ENCODE results near the gene TRABD2A.
"Not testable (repeated sequence)": the region's sequence is repeated elsewhere in the genome, so short reads cannot be mapped to it uniquely, and the experiment has no call there.

The TRABD2A gene, protein sequence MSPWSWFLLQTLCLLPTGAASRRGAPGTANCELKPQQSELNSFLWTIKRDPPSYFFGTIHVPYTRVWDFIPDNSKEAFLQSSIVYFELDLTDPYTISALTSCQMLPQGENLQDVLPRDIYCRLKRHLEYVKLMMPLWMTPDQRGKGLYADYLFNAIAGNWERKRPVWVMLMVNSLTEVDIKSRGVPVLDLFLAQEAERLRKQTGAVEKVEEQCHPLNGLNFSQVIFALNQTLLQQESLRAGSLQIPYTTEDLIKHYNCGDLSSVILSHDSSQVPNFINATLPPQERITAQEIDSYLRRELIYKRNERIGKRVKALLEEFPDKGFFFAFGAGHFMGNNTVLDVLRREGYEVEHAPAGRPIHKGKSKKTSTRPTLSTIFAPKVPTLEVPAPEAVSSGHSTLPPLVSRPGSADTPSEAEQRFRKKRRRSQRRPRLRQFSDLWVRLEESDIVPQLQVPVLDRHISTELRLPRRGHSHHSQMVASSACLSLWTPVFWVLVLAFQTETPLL

DNA sequence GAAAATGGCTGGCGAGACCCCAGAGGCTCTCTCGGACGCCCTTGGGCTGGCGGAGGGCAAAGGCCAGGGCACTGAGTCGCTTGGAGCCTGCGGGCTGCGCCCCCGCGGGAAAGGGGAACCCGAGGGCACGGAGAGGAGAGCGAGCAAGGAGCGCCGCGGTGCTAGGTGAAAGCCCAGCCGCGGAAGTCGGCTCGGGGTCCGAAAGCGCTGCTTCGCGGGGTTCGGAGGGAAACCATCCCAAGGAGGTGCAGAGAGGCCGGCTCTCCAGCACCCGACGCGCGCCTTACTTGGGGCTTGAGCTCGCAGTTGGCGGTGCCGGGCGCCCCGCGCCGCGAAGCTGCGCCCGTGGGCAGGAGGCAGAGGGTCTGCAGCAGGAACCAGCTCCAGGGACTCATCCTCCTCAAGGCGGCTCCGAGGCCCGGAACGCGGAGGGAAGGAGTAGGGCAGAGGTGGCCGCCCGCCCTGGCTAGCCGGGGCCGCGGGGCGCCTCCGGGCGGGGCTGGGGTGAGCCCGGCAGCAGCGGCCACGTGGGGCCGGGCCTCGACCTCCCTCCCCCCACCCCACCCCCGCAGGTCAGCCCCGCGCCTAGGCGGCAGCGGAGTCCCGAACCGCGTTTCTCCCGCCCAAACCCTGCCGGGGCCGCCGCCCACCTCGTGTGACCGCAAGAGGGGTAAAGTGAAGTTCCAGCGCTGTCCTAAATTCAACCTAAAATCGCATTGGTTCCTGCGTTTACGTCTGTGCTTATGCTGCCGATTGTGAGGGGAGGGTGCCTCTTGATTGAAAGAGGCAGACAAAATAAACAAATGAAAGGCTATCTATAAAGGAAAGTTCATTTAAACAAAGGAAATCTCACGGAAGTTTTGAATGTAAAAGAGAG is at the start of gene TRABD2A:
Gene TRABD2A (minus strand): TSS at position 440 of the 877 bp plus-strand sequence. CDS start 45 bp downstream, at position 395.
- DNase-seq (ENCODE audit: low read depth), result no peak

DNA sequence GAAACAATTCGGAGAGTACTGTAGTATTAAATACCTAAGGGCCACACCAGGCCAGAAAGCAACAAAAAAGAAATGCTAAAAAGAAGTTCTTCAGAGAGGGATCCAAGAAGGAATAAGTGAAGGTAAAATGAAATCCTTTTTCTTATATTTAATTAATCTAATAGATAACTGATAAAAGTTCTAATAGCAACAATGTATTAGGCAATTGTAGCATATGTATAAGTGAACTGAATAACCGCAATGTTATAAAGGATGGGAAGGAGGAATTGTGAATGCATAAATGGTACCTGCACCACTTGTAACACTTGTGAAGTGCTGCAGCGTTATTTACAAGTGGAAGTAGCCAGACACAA is 46.4 kb upstream of the TRABD2A start:
- no peak for DNase-seq (ENCODE audit: low read depth)

DNA sequence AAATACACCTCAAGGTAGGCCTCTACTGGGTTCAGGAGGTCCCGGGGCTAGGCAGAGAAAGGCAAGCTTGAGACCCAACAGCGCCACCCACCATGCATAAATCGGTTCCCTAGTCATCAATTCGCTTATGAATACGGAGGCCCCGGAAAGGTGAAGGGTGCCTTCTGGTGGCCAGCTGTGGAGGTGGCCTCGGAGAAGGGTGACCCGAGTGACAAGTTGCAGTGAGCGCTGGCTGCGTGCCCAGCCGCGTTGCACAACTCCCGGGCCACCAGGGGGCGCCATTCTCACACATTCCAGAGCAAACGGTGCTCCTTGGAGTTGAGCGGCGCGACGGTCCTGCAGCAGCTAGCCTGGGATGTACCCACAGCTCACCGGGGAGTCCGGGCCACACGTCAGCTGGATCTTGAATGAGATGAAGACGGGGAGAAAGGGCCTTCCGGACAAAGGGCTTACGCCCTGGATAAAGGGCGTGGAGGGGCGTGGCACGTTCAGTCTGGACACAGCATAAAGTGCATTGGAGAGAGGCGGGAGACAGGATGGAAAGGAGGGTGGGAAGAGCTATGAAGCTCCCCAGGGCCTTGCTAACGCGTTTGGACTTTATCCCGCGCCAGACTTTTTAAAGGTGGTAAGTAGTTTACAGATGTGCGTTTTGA is 45.0 kb upstream of the TRABD2A start:
- peak; percentile 99 for DNase-seq (ENCODE audit: low read depth)

DNA sequence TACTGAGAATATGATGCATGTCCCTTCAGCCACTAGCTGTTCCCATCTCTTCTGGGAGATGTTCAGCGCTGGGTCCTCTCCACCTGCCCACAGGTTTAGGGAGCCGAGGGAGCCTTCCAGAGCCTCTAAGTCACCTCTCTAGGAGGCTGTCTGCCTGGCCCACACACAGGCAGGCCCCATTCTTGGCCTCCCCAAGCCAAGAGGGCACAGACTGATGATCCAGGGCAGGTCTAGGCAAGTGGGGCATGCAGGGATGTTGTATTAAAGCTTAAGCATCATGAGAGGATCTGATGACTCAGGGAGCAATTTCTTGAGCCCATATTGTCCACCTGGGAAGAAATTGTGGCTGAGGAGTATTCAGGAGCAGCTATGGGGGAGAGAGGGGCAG is 44.4 kb upstream of the TRABD2A start:
- DNase-seq (ENCODE audit: low read depth), result no peak

DNA sequence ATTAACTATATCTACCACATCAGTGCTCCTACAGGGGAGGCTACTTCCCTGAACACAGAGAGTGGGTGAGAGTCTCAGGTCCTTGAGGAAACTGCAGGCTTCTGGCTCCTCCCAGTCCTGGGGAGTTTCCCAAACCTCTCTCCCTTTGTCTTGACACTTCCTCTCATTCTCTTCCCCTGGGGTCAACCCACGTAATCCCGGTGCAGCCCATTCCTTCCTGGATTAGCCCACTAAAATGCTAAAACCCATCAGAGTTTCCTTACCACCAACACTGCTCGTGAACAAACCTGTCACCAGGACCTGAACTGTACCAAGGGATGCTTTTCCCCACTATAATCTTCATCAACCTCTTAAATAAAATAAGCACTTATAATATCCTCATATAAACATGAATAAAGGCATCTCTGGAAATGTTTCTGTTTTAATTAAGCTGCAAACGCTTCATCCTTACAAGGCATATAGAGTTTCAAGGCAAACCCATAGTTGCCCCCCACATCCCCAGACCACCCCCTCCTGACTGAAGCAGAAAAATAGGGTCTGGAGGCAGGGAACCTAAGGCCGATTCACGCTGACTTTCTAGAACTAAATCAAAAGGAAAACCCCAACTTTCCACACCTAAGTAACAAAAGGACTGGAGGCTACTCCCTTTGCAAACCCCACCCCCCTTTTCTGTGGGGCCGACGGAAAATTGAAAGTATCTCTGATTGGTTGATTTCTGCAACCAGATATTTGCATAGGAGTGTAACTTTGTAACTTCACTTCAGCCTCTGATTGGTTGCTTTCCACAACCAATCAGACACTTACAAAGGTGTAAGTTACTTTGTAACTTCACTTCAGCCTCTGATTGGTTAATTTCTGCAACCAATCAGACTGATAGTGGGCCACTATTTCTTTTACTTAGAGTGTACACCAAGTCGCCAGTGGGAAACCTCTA is 43.6 kb upstream of the TRABD2A start:
- no peak for DNase-seq (ENCODE audit: low read depth)

DNA sequence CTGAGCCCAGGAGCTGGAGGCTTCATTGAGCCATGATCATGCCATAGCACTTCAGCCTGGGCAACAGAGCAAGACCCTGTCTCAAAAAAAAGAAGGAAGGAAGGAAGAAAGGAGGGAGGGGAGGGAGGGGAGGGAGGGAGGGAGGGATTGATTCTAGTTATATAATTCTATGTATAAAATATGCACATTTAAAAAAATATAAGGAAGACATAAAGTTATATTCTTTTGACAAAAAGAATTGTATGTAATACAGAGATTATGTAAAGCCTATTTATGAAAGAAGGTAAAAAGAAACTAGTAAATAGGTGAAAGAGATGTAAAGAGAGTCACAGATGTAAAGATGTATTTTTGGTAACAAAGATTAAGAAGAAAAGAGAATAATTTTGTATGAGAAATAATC is 42.1 kb upstream of the TRABD2A start:
- no peak for DNase-seq (ENCODE audit: low read depth)

DNA sequence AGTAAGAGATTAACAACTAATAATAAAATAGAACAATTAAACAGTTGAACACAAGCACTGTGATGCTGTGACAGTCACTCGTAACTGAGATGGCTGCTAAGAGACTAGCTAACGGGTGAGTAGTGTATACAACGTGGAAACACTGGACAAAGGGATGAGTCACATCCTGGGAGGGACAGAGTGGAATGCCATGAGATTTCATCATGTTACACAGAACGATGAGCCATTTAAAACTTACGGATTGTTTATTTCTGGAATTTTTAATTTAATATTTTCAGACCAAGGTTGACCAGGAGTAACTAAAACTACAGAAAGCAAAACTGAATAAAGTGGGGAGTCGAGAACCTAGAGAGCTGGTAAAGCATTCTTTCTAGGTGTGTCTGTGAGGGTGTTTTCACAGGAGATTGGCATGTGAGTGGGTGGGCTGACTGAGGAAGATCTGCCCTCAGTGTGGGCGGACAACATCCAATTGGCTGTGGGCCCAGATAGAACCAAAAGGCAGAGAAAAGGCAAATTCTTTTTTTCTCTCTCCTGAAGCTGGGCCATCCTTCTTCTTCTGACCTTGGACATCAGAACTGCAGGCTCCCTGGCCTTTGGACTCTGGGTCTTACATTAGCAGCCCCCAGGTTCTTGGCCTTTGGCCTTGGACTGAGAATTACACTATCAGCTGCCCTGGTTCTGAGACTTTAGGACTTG is 39.1 kb upstream of the TRABD2A start:
- no peak for DNase-seq (ENCODE audit: low read depth)

DNA sequence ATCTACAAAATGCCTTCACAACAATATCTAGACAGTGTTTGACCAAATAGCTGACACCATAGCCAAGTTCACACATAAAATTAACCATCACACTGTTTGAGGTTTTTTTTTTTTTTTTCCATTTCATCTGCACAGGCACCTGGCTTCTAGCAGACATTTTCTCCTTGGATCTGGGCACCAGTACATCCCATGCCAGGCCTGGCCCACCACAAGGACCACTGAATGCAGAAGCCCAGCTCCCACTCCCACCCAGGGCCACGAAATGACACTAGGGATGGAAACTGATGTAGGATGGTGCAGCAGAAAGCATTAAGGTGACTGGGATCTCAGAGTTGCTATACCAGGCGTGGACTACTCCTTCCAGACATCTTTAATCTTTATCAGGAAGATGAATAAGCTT is 37.5 kb upstream of the TRABD2A start:
- no peak for DNase-seq (ENCODE audit: low read depth)

DNA sequence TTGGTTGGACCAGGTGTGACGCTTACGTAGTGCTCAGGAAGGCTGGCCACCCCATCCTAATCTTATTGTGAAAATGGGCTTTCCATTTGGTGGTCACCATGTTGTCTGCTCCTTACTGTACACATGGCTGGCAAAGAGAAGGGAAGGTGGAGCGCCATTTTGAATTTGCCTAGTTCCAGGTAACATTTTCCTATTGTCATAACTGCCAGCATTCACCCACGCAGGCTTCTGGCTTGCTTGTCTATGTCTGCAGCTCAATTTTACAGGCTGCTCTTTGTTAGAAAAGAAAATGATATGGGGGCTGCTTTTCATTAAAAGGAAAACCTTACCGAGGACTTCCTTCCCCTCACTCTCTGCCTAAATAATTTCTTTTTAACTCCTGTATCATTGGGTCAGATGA is 36.9 kb upstream of the TRABD2A start:
- DNase-seq (ENCODE audit: low read depth), result not testable (repeated sequence)

DNA sequence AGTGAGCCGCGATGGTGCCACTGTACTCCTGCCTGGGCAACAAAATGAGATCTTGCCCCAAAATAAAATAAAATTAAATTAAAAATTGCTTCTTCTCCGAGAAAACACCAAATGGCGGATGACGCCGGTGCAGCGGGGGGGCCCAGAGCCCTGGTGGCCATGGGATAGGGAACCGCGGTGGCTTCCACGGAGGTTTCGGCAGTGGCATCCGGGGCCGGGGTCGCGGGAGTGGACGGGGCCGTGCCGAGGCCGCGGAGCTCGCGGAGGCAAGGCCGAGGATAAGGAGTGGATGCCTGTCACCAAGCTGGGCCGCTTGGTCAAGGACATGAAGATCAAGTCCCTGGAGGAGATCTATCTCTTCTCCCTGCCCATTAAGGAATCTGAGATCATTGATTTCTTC is 34.8 kb upstream of the TRABD2A start:
- DNase-seq (ENCODE audit: low read depth), result not testable (repeated sequence)

DNA sequence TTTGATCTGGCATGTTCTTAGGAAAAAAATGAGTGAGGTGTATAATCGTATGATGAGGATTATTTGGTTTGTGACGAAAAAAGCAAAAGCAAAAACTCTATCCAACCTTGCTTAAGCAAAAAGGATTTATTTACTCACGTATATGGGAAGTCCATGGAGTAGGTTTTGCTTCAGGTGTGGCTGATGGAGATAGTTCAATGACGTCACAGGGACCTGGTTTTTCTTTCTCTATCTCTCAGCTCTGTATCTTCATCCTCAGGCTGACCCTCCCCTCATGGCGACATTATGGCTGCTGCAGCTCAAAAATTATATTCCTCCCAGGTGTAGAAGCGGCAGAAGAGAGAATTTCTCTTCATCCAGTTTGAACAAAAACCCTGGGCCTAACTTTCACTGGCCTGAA is 33.5 kb upstream of the TRABD2A start:
- DNase-seq (ENCODE audit: low read depth), result no peak

DNA sequence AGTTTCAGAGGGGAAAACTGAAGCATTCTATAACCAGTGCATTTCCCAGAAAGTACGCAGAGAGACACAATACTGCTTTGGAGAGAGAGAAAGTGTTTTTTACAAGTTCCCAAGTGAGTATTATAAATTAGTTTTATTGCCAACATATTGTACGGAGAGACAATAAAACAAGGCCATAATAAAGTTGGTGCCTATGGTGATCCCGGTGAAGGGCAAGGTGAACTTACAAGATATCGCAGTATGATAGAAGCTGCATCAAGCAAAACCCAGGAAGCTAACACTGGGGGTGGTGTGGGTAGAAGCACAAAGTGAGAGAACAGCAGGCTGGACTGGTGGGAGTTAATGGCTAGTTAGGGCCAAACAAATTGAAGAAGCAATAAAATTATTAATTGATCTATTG is 32.1 kb upstream of the TRABD2A start:
- no peak for DNase-seq (ENCODE audit: low read depth)

DNA sequence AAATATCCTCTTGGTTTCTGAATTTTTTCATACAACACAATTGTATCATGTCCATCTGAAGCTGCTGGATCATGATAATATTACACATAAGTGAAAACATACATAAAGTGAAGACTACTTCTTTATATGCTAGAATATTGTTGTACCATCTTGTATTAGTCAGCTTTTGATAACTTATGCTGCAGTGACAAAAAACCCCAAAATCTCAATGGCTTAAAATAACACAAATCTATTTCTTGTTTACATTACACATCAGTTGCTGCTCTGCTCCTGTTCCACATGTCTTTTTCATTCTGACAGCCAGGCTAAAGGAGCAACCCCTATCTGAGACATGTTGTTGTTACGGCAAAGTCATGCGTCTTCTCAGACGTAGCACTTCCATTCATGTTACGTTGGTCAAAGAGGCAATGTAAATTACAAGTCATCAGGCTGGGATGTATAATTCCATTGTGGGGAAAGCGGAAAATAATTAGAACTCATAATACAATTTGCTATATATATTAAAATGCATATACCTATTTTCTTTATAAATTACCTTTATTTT is 30.3 kb upstream of the TRABD2A start:
- no peak for DNase-seq (ENCODE audit: low read depth)

DNA sequence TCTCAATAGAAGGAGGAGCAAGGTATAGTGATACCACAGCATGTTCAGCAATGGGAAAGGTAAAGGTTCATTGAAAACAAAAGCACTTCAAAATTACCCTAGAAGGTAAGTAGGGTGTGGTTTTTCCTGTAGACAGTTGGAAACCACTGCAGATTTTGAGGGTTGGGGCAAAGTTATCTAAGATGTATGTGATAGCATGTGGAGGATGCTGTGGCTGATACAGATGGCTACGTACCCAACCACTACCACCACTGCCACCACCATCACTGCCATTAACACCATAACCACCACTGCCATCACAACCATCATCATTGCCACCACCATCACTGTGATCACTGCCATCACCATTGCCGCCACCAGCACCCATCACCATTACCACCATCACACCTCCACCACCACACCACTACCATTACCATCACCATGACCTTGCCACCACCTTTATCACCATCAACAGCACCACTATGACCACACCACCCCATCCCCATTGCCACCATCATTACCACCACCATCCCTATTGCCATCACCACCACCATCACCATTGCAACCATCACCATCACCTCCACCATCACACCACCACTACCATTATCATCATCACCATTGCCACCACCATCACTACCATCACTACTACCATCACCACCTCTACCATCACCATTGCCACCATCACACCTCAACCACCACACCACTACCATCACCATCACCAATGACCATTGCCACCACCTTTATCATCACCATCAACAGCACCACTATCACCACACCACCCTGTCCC is 28.2 kb upstream of the TRABD2A start:
- no peak for DNase-seq (ENCODE audit: low read depth)

DNA sequence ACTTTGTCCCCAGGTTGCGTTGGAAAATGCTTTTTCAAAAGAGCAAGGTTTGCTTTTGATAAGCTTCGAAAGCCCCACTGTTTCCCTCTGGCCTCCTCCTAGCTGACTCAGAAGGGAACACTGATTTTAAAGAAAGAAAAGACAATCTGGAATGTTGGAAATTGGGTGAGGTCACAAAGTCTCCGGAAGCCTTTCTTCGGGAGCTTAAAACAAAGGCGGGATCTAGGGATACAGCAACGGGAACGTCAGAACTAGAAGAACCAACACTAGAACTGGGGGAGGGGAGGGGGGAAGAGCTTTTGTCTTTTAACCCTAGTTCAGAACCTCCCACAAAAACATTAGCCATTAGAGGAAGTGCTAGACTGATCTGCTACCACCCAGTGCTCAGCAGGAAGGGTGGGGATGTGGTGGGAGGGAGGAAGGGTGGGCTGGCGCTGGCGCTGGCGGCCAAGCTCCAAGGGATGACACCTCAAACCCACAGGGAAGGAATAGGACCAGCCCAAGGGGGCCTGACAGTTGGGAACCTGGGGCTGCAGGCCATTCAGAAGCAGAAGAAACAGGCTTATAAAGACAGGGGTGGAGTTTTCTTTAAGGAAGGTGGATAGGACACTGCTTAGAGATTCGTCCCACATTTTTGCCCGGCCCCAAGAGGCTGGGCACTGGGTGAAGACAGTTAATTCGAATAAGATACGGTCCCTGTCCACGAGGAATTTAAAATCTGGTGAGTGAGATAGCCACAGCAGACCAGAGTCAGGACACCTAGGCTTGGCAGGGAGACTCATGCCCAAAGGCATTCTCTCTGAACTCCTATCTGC is 26.2 kb upstream of the TRABD2A start:
- no peak for DNase-seq (ENCODE audit: low read depth)

DNA sequence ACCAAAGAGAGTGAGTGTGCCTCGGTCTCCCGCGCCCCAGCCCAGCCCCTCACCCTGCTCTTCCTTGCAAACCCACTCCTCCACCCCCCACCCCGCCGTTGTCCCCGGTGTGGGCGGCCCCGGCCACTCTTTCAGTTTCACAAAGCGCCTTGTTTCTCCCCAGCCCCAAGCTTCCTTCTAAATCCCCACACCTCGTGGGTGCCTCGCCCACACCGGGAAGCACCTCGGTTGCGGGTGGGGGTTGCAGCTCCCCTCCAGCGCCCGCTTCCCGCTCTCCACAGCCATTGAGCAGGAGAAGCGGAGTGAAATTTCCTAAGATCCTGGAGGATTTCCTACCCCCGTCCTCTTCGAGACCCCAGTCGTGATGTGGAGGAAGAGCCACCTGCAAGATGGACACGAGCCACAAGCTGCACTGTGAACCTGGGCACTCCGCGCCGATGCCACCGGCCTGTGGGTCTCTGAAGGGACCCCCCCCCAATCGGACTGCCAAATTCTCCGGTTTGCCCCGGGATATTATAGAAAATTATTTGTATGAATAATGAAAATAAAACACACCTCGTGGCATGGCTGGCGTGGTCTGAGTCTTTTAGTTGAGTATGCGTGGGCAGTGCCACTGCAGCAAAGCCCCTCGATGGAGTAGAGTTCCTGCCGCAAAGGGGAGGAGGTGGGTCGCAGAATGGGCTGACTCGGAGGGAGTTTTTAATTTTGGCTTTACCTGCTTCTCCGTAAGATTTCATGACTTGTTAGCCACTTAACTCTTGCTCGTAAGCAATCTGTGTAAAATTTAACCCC is 25.4 kb upstream of the TRABD2A start:
- DNase-seq (ENCODE audit: low read depth), result peak; percentile 42

DNA sequence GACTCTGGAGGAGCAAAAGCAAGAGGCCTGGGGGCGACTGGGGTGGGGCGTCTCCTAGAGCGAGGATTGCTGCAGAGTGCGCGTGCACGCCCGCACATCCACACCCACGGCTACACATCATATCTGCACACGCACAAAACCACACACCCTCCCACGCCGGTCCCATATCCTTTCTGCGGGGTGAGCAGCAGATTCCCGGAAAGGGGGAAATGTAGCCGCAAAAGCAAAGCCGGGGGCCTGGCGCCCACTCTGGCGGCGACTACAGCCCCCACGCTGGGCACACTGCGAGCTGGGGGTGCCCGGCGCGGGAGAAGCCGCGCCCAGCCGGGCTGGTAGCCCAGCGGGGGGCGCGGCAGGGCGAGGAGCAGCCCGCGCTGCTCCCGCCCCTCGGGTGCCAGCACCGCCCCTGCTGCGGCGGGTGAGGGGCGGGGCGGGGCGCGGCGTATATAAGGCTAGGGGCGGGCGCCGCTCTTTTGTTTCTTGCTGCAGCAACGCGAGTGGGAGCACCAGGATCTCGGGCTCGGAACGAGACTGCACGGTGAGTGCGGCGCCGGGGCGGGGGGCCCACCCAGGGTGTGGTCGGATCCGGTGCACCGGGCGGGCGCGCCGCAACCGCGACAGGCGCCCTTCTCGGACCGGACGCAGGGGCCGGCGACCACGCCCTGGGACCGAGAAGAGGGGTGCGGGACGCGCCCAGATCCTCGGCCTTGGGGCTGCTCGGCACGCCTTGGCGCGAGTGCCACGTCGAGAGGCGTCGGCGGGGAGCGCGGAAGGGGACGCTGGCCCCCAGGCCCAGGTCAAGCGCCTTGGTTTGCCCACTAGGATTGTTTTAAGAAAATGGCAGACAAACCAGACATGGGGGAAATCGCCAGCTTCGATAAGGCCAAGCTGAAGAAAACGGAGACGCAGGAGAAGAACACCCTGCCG is 24.6 kb upstream of the TRABD2A start, which contains the start of gene TMSB10:
Gene TMSB10 (plus strand): TSS at position 476 of the 927 bp plus-strand sequence.
- peak; percentile 76 for DNase-seq (ENCODE audit: low read depth)

Measured in activated gamma-delta T cell treated with anti-CD3 and anti-CD28 coated beads, Interleukin-2, amount 50 U/mL, for 16 hours (primary cell).